Upper lobe of left lung (tissue), 4 donors: ENCODE measurements around the gene BPIFB3.

Source experiments
- CTCF ChIP-seq, 6 experiments: fragments of 450-650 bp in 4 of 6; fragments of 200-600 bp in 2 of 6; sonication (generic) in 2 of 6; IDR thresholded peaks; one replicate each; pipeline ENCODE4 v1.5.1; 2016 to 2019; ENCODE audit warnings: antibody characterized with exemption in 6 of 6
- EP300 ChIP-seq, 4 donors: sonication (generic); formaldehyde crosslinking; IDR thresholded peaks; one replicate each; pipeline ENCODE4 v1.5.1; 2017; ENCODE audit warnings: antibody characterized with exemption in 4 of 4, control low read depth in 2 of 4
- POLR2A ChIP-seq, 4 donors: fragments of 450-650 bp; IDR thresholded peaks; one replicate each; pipeline ENCODE4 v1.5.1; 2016 to 2017; ENCODE audit warnings: antibody characterized with exemption in 4 of 4, mild to moderate bottlenecking in 2 of 4
- POLR2AphosphoS5 ChIP-seq, 2 donors: sonication (generic); formaldehyde crosslinking; IDR thresholded peaks; one replicate each; pipeline ENCODE4 v1.5.1; 2017; ENCODE audit warnings: antibody characterized with exemption in 2 of 2

GRCh38 chr20:33042430-33042829 is 11.3 kb upstream of the BPIFB3 start:
- TF ChIP-seq CTCF (IDR thresholded peaks at IDR 0.05) (no peak), POLR2A (IDR thresholded peaks at IDR 0.05) (no peak), POLR2AphosphoS5 (IDR thresholded peaks at IDR 0.05) (no peak), EP300 (IDR thresholded peaks at IDR 0.05) (no peak)
